PC-9 (cell line): Measurements from ENCODE around the gene TRAFD1.

ENCODE experiments used
- CTCF ChIP-seq: fragments of 200-600 bp; sonication (generic); conservative IDR thresholded peaks from 2 replicates; pipeline ENCODE4 v1.6.1; 2017; ENCODE audit warnings: mixed run types, antibody characterized with exemption, mild to moderate bottlenecking, moderate library complexity
- EZH2 ChIP-seq: fragments of 200-600 bp; sonication (generic); IDR thresholded peaks from 2 replicates; pipeline ENCODE4 v1.8.0; 2017; ENCODE audit warnings: antibody characterized with exemption, low read depth

DNA sequence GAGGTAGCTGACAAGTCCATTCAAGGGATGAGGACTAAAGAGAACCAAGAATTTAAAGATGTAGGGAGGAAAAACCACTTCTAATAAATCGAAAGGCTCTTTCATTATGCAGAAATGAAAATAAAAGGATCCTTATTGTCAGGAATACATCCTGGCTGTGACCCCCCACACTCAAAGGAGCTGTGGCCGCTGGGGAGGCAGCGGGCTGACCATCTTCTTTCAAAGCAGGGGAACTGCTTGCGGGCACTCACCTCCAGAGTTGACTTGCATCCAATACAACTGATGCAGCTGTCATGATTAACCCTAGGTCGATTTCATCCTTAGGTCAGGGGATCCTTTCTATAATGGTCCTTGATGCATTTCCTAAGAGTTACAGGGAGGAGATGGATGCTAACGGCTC, 35.3 kb downstream of the TRAFD1 start:
- TF ChIP-seq CTCF (no peak), EZH2 (no peak)
